BLaER1 (cell line): ENCODE data around the gene MCF2L.

Source experiments
- H3K27ac ChIP-seq: shearing (Covaris generic); formaldehyde crosslinking; 2 replicates; pipeline ENCODE4 v1.8.1; 2022
- H3K27me3 ChIP-seq: shearing (Covaris generic); formaldehyde crosslinking; 2 replicates; pipeline ENCODE4 v1.8.1; 2022
- H3K36me3 ChIP-seq: shearing (Covaris generic); formaldehyde crosslinking; 2 replicates; pipeline ENCODE4 v1.8.1; 2022
- H3K4me1 ChIP-seq: shearing (Covaris generic); formaldehyde crosslinking; 2 replicates; pipeline ENCODE4 v1.8.1; 2022
- H3K4me2 ChIP-seq: shearing (Covaris generic); formaldehyde crosslinking; 2 replicates; pipeline ENCODE4 v1.8.1; 2022
- H3K4me3 ChIP-seq: shearing (Covaris generic); formaldehyde crosslinking; 2 replicates; pipeline ENCODE4 v1.8.1; 2022
- H3K9ac ChIP-seq: shearing (Covaris generic); formaldehyde crosslinking; 2 replicates; pipeline ENCODE4 v1.8.1; 2022
- H3K9me3 ChIP-seq: shearing (Covaris generic); formaldehyde crosslinking; 2 replicates; pipeline ENCODE4 v1.8.1; 2022
- H4K20me1 ChIP-seq: shearing (Covaris generic); formaldehyde crosslinking; 2 replicates; pipeline ENCODE4 v1.8.1; 2022
- Cebpa-rat ChIP-seq: shearing (Covaris generic); IDR thresholded peaks from 2 replicates; pipeline ENCODE4 v1.8.1; 2022

MCF2L gene

DNA sequence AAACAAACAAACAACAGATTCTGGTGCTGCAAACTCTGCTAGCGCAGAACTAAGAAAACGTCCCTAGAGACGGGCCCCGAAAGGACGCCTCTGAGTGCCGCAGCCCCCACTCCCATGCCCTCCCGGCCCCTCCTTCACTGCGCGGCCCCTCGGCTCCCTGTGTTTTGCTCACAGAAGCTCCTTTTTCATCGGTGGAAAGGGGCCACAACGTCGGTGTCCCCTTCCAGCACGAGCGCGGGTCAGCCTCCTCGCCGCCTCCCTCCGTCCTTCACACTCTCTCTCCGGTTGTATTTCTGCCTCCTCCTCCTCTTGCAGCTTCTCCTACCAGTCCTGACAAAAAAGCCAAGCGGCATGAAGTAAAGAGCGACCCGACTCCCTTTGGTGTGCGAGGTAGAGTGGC, 121.8 kb downstream of the MCF2L start:
- Histone ChIP-seq H3K4me2 (no peak overlapping the region), H3K27me3 (peaks cover 15% of the 10 kb centered on the region; the same call in 1 of the 2 replicates), H3K9me3 (no peaks in the 10 kb centered on the region), H3K4me3 (no peak overlapping the region), H3K4me1 (no peaks in the 10 kb centered on the region), H3K9ac (no peak overlapping the region), H3K36me3 (no peaks in the 10 kb centered on the region), H3K27ac (no peak overlapping the region), H4K20me1 (no peaks in the 10 kb centered on the region)
- TF ChIP-seq Cebpa-rat: no peak

GRCh38 chr13:113091211-113091771, 122.3 kb downstream of the MCF2L start:
- Histone ChIP-seq H3K36me3 (no peaks in the 10 kb centered on the region), H4K20me1 (no peaks in the 10 kb centered on the region), H3K27ac (no peak overlapping the region), H3K9ac (no peak overlapping the region), H3K4me1 (no peaks in the 10 kb centered on the region), H3K4me2 (no peak overlapping the region), H3K9me3 (no peaks in the 10 kb centered on the region), H3K27me3 (peaks cover 15% of the 10 kb centered on the region; the same call in 1 of the 2 replicates), H3K4me3 (no peak overlapping the region)
- no peak for TF ChIP-seq Cebpa-rat

GRCh38 chr13:113091891-113092775, 123.1 kb downstream of the MCF2L start:
- Histone ChIP-seq H3K4me1 (no peaks in the 10 kb centered on the region), H4K20me1 (no peaks in the 10 kb centered on the region), H3K27ac (no peak overlapping the region), H3K4me3 (no peak overlapping the region), H3K4me2 (no peak overlapping the region), H3K27me3 (peaks cover 15% of the 10 kb centered on the region; the same call in 1 of the 2 replicates), H3K36me3 (no peaks in the 10 kb centered on the region), H3K9ac (no peak overlapping the region), H3K9me3 (no peaks in the 10 kb centered on the region)
- no peak for TF ChIP-seq Cebpa-rat

DNA sequence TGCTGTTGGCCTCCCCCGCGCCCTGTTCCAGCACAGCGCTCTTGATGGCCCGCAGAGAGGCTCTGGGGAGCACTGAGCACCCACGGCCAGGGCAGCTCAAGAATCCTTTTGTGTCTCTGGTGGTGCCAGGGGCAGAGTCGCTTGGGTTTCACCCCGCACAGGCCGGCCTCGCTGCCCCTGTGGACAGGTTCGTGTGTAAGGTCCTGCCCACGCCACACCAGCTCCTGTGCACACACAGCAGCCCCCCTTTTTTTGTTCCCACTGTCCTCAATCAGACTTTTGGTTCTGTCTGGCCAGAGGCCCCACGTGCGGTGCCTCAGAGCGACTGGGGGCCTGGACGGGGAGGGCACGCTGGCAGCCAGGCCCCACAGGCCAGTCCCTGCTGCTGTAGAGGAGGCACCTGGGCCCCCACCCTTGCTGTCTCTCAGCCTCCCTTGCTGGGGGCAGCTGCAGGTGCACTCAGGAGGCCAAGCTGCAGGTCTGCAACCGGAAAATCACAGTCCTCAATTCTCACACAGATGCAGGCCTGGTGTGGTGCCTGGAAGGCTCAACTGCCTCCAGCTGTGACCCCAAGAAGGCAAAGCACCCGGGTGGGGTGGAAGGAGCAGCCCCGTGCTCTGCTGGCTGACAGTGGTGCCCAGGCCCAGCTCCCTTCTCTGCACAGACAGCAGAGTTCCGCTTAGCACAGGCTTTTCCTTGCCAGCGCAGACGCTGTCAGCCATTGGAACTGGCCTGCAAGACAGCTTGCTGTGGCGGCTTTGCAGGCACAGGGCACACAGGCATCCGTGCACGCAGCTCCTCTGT, 124.0 kb downstream of the MCF2L start:
- H3K27ac ChIP-seq: no peak overlapping the region
- H3K4me2 ChIP-seq: no peak overlapping the region
- no peak overlapping the region for H3K9ac ChIP-seq
- H4K20me1 ChIP-seq: no peaks in the 10 kb centered on the region
- no peak for TF ChIP-seq Cebpa-rat
- no peaks in the 10 kb centered on the region for H3K36me3 ChIP-seq
- H3K27me3 ChIP-seq: peaks cover 10% of the 10 kb centered on the region; the same call in 1 of the 2 replicates
- no peak overlapping the region for H3K4me3 ChIP-seq
- H3K9me3 ChIP-seq: no peaks in the 10 kb centered on the region
- H3K4me1 ChIP-seq: no peaks in the 10 kb centered on the region

- Histone ChIP-seq H3K4me3 (no peak overlapping the region), H3K27me3 (peaks cover 5% of the 10 kb centered on the region; the same call in 1 of the 2 replicates), H3K36me3 (no peaks in the 10 kb centered on the region), H4K20me1 (no peaks in the 10 kb centered on the region), H3K27ac (no peak overlapping the region), H3K4me1 (no peaks in the 10 kb centered on the region), H3K4me2 (no peak overlapping the region), H3K9me3 (no peaks in the 10 kb centered on the region), H3K9ac (no peak overlapping the region)
- TF ChIP-seq Cebpa-rat: no peak
These were observed 124.8 kb downstream of the MCF2L start for GRCh38 chr13:113093580-113094409.

DNA sequence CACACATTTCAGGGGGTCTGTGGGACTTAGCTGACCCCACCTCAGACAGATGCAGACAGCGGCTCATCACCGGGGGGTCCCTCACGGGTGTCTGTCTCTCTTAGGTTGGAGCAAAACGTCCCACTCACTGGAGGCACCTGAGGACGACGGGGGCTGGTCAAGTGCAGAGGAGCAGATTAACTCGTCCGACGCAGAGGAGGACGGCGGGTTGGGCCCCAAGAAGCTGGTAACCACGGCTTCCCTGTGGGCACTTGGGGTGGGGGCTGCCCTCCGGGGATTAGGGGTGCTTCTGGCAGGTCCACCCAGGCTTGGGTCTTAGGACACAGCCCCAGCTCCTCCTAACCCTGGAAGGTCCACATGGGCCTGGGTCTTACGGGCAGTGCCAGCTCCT, 125.4 kb downstream of the MCF2L start:
- no peak for TF ChIP-seq Cebpa-rat
- no peak overlapping the region for H3K4me2 ChIP-seq

DNA sequence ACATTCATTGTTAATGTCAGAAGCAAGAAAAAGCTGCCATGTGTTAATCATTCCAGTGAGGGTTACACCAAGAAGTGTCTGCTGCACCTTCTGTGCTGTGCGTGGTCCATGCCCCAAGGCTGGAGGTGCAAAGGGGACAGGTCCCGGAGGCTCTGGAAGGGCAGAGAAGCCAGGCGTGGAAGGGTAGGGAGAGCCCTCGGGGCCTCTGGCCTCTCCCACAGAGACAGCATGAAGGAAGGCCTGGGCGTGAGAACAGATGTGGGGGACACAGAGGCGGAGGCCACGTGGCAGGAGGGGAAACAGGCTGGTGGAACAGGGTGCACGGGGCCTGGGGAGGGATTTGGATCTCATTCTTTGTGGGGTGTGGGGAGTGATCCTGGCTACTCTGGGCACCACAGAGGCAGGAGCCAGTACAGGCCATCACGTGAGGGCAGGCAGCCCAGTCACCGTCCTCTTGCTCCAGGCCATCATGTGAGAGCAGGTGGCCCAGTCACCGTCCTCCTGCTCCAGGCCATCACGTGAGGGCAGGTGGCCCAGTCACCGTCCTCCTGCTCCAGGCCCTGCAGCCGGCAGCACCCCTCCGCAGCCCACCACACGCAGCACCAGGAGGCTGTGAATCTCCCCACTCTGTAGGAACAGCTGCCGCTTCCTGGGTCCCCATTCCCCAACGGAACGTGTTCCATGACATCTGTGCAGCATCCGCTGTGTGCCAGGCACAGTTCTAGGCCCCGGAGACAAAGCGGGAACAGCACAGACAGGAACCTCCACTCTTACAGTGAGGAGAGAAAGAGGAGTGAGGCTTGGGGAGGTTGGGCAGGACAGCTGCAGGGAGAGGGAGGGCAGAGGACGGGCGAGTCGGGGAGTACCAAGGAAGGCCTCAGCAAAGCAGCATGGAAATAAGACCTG, 126.4 kb downstream of the MCF2L start:
- Histone ChIP-seq H3K27ac (no peak overlapping the region), H3K9ac (no peak overlapping the region), H3K27me3 (peaks cover 5% of the 10 kb centered on the region; the same call in 1 of the 2 replicates), H3K36me3 (no peaks in the 10 kb centered on the region), H3K4me2 (no peak overlapping the region), H4K20me1 (no peaks in the 10 kb centered on the region), H3K4me1 (no peaks in the 10 kb centered on the region), H3K4me3 (no peak overlapping the region), H3K9me3 (no peaks in the 10 kb centered on the region)
- TF ChIP-seq Cebpa-rat: no peak

More for the DNA sequence above, 125.4 kb downstream of the MCF2L start:
- Histone ChIP-seq H4K20me1 (no peaks in the 10 kb centered on the region), H3K4me1 (no peaks in the 10 kb centered on the region), H3K4me3 (no peak overlapping the region), H3K27me3 (peaks cover 5% of the 10 kb centered on the region; the same call in 1 of the 2 replicates), H3K9me3 (no peaks in the 10 kb centered on the region), H3K27ac (no peak overlapping the region), H3K36me3 (no peaks in the 10 kb centered on the region), H3K9ac (no peak overlapping the region)

DNA sequence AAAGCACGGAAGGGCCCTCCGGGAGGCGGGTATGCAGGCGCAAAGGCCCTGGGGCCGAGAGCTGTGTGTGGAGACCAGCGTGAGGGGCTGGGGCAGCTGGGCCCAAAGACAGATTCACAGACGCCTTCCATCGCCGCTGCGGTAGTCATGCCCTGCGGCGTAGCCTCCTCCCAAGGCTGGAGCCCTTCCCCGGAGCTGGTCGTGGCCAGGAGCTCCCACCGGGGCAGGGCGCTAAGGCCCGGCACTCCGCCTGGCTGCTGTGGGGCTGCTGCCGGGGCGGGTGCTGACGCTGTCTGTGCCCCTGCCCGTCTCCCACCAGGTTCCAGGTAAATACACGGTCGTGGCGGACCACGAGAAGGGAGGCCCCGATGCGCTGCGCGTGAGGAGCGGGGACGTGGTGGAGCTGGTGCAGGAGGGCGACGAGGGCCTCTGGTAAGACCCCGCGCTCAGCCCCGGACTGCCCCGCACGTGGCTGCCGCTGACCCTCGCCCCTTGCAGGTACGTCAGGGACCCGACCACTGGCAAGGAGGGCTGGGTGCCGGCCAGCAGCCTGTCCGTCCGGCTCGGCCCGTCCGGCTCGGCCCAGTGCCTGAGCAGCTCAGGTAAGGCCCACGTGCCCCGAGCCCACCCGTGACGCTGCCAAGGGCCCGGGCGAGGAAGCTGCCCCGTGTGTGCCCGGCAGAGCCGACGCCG, 127.2 kb downstream of the MCF2L start:
- peaks cover 5% of the 10 kb centered on the region; the same call in 1 of the 2 replicates for H3K27me3 ChIP-seq

More for the DNA sequence above, 127.2 kb downstream of the MCF2L start:
- Histone ChIP-seq H3K9ac (no peak overlapping the region), H3K4me2 (no peak overlapping the region), H4K20me1 (no peaks in the 10 kb centered on the region), H3K27ac (no peak overlapping the region), H3K36me3 (no peaks in the 10 kb centered on the region), H3K4me3 (no peak overlapping the region), H3K4me1 (no peaks in the 10 kb centered on the region), H3K9me3 (no peaks in the 10 kb centered on the region)
- TF ChIP-seq Cebpa-rat: no peak
